Mucosa of descending colon (tissue), 3 donors: ENCODE measurements around the gene S100PBP. TPM values are rescaled to one million over a fixed set of nuclear protein-coding genes. Genes with fewer than 3 reads are reported as not detected.

ENCODE experiments used
- ATAC-seq: fragments of 200-7000 bp; cut with Tn5 transposase; one replicate; pipeline ENCODE4 v1.9.1; 2020; ENCODE audit warnings: mild to moderate bottlenecking, moderate library complexity
- DNase-seq, 3 donors: peaks; one replicate each; pipeline ENCODE4 v3.0.0-alpha.2; 2020
- H3K36me3 ChIP-seq: fragments of 200-600 bp; one replicate; pipeline ENCODE4 v1.8.0; 2021; ENCODE audit warnings: low read depth, mild to moderate bottlenecking
- H3K4me1 ChIP-seq: fragments of 200-600 bp; one replicate; pipeline ENCODE4 v1.8.0; 2021; ENCODE audit warnings: low read depth, mild to moderate bottlenecking
- H3K4me3 ChIP-seq: fragments of 200-600 bp; one replicate; pipeline ENCODE4 v1.8.0; 2021; ENCODE audit warnings: mild to moderate bottlenecking
- H3K9me3 ChIP-seq: fragments of 200-600 bp; one replicate; pipeline ENCODE4 v1.8.0; 2021; ENCODE audit warnings: mild to moderate bottlenecking
- CTCF ChIP-seq: fragments of 200-600 bp; IDR thresholded peaks from one replicate; pipeline ENCODE4 v1.8.0; 2022; ENCODE audit warnings: antibody characterized with exemption, mild to moderate bottlenecking
- intact Hi-C, 2 donors: fragments of 100-400 bp; cut with DNase I in 1 of 2; cut with micrococcal nuclease in 1 of 2; formaldehyde crosslinking; loops; one replicate each; pipeline versions ENCODE4 v1.11.0 to v1.11.1; 2022; cut with DNase I, micrococcal nuclease
- total RNA-seq, 3 donors: library from RNA; stranded (reverse); fragmentation: NEBNext Ultra II Directional in 2 of 3; extraction: Animal tissue kit (Norgen Biotek cat#: 25700) in 2 of 3; gene quantifications; one replicate each; pipeline versions ENCODE4 v1.2.1 to v1.2.4, GENCODE V29; 2021 to 2023
- donor health status: DM: no; HTN: no; CAD: no; lungs with moderate emphysema.
- donor health status: DM: no; HTN: no; CAD: no.
- donor health status: DM: no; HTN: yes; CAD: no.

S100PBP gene
- total RNA-seq, 3 donors from 2014 or later: 23.7 to 38.8 (median 31.0) TPM

- Histone ChIP-seq H3K4me1 (no peaks in the 10 kb centered on the region), H3K9me3 (no peaks in the 10 kb centered on the region), H3K36me3 (no peaks in the 10 kb centered on the region), H3K4me3 (no peak overlapping the region)
- DNase-seq: no peak
- no peak for ATAC-seq
- intact Hi-C loops: no loop called here
- TF ChIP-seq CTCF: no peak
Observed at GRCh38 chr1:32858136-32858535, 40.7 kb downstream of the S100PBP start.

DNA sequence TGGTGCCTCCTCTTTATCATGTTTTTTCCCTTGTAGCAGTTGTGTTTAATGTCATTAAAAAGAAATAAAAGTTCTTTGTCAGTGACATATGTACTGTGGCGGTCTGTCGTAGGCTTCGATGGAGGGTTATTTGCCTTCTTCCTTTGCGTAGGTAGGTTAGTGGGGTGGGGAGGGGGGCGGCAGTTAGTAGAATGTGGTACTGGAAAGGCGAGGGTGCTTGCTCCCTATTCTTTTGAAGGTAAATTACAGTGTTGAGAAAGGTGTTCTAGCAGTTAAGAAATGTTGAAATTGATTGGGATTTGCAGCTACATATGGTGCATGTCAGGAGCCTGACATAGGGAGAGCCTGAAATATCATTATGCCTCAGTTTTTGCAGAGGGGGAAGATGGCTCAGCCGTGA is 41.3 kb downstream of the S100PBP start:
- Histone ChIP-seq H3K36me3 (no peaks in the 10 kb centered on the region), H3K4me3 (no peak overlapping the region)
- no peak for ATAC-seq

DNA sequence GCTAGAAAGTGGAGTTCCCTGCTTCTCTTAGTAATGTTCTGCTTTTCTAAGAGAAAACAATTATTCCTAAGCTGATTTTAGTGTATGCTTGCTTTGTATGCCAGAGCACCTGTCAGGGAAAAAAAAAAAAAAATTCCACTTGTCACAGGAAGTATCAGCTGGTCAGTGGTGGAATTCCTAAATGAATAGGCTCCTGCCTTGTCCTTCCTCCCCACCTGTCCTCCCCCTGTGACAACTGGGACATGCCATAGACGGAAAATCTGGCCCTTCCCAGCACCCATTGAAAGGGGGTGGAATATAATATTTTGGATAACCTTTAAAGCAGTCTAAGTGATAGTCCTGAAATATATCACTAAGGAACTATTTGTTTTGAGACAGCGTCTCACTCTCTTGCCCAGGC is 42.5 kb downstream of the S100PBP start:
- TF ChIP-seq CTCF: no peak
- H3K4me3 ChIP-seq: no peak overlapping the region
- no peaks in the 10 kb centered on the region for H3K4me1 ChIP-seq
- no peaks in the 10 kb centered on the region for H3K36me3 ChIP-seq
- no peaks in the 10 kb centered on the region for H3K9me3 ChIP-seq
- intact Hi-C loops: no loop called here
- ATAC-seq (no peak), DNase-seq (no peak)

More for the DNA sequence above, 41.3 kb downstream of the S100PBP start:
- H3K4me1 ChIP-seq: no peaks in the 10 kb centered on the region
- no peaks in the 10 kb centered on the region for H3K9me3 ChIP-seq
- DNase-seq: no peak
- intact Hi-C loops: no loop called here
- no peak for TF ChIP-seq CTCF

- TF ChIP-seq CTCF: no peak
- no peaks in the 10 kb centered on the region for H3K4me1 ChIP-seq
- no peak overlapping the region for H3K4me3 ChIP-seq
- DNase-seq (no peak), ATAC-seq (no peak)
- no peaks in the 10 kb centered on the region for H3K9me3 ChIP-seq
- H3K36me3 ChIP-seq: no peaks in the 10 kb centered on the region
- intact Hi-C loops: no loop called here
Observed at GRCh38 chr1:32860566-32860965, 43.1 kb downstream of the S100PBP start.

DNA sequence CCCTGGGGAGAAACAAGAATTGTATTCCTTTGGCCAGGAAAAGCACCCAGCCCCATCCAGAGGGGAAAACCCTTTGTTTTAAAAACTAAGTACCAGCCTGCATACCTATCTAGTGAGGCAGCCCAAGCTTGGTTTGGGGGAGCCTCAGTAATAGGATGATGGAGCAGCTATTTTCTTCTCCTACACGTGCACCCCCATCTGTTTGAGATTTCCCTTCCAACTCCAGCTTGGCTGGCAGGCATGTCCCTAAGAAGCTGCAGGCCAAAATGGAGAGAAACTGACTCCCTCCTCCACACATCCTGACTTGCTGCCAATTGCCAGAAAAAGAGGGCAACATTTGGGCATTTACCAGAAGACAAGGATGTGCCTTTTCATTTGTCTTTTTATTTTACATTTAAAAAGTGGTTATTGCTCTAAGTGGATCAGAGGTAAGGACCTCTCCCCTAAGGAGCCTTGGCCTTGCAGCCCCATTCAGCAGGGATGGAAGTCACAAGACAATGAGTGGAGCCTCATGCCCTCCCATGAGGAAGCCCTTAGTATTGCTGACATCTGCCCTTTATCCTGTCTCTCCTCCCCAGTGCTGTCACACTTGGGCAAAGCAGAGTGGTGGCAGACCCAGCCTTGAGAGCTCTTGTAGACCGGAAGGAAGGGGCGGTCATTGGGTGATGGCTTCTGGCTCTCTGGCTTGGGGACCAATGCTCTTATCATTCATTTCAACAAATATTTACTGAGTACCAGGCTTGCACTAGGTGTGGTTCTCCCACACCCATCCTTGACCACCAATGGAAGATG is 44.6 kb downstream of the S100PBP start:
- intact Hi-C loops: no loop called here

More for the DNA sequence above, 44.6 kb downstream of the S100PBP start:
- ATAC-seq (no peak), DNase-seq (no peak)
- Histone ChIP-seq H3K4me1 (no peaks in the 10 kb centered on the region), H3K4me3 (no peak overlapping the region), H3K36me3 (no peaks in the 10 kb centered on the region), H3K9me3 (no peaks in the 10 kb centered on the region)
- TF ChIP-seq CTCF: no peak
